K562 (cell line): ENCODE results near the gene ITPR1. TPM values are rescaled to one million over a fixed set of nuclear protein-coding genes. Genes with fewer than 3 reads are reported as not detected.

Experiments used
- ATAC-seq: fragments of 200-7000 bp; cut with Tn5 transposase; 3 replicates; pipeline ENCODE4 v1.9.1; 2020; ENCODE audit warnings: moderate library complexity
- BruUV-seq: library from RNA; stranded (reverse); fragments of 400-500 nt; replicated peaks from 2 replicates; lab custom pipeline; 2021; lab: Mats Ljungman, UMichigan
- CTCF ChIA-PET: fragments of 300-600 bp; formaldehyde crosslinking; extraction: SDS; loops from one replicate; lab custom pipeline; 2021; ENCODE audit warnings: low intra/inter-chr PET ratio; lab: Yijun Ruan, JAX
- POLR2A ChIA-PET: fragments of 300-600, 350-650 bp; sonication (Branson Sonifier 250); formaldehyde crosslinking; extraction: SDS; loops from one replicate; lab custom pipeline; 2021; ENCODE audit warnings: antibody characterized with exemption, inconsistent platforms; lab: Yijun Ruan, JAX
- DNase-seq, 4 experiments: peaks; one replicate each; pipeline versions ENCODE4 v3.0.0 to v3.0.0-alpha.2; 2011 to 2018; ENCODE audit warnings: low spot score in 3 of 4, mixed read lengths in 3 of 4; ENCODE audit errors: extremely low read depth in 1 of 4
- FAIRE-seq: peaks from 2 replicates; lab custom pipeline; 2011; peaks lifted over from hg19 to GRCh38; lab: Jason Lieb, UNC
- H2AFZ ChIP-seq: 2 replicates; pipeline ENCODE4 v1.6.0; 2011; ENCODE audit warnings: low read depth, low read length, control low read depth, inconsistent platforms
- H3K27ac ChIP-seq: fragments of 200-600 bp; 3 replicates; pipeline ENCODE4 v1.8.0; 2011; ENCODE audit warnings: low read depth, mild to moderate bottlenecking, control low read depth, inconsistent platforms, low read length, moderate library complexity, mixed read lengths; ENCODE audit errors: extremely low read depth
- H3K27me3 ChIP-seq, 2 experiments: fragments of 300-600 bp in 1 of 2; 2 replicates in 1 of 2; 3 replicates in 1 of 2; pipeline versions ENCODE4 v1.6.0 to v1.8.0; 2011; ENCODE audit warnings: inconsistent platforms in 2 of 2, low read length in 2 of 2, mild to moderate bottlenecking in 1 of 2, mixed read lengths in 1 of 2, moderate library complexity in 1 of 2; ENCODE audit not compliant: control insufficient read depth in 2 of 2, insufficient read depth in 2 of 2
- H3K36me3 ChIP-seq: fragments of 300-600 bp; 3 replicates; pipeline ENCODE4 v1.8.0; 2011; ENCODE audit warnings: mild to moderate bottlenecking, low read length, inconsistent platforms; ENCODE audit not compliant: control insufficient read depth, insufficient read depth
- H3K4me1 ChIP-seq, 2 experiments: fragments of 200-600 bp in 1 of 2; replicated peaks in 1 of 2; 2 replicates in 1 of 2; 3 replicates in 1 of 2; pipeline versions ENCODE4 v1.5.1 to v1.8.0; 2011; ENCODE audit warnings: inconsistent platforms in 2 of 2, low read length in 2 of 2, mild to moderate bottlenecking in 1 of 2, mixed read lengths in 1 of 2, moderate library complexity in 1 of 2; ENCODE audit not compliant: control insufficient read depth in 2 of 2, insufficient read depth in 2 of 2
- H3K4me2 ChIP-seq: 2 replicates; pipeline ENCODE4 v1.6.1; 2011; ENCODE audit warnings: low read length, control low read depth, inconsistent platforms, mixed read lengths; ENCODE audit not compliant: insufficient read depth
- H3K4me3 ChIP-seq: fragments of 200-600 bp; sonication (generic), shearing (Covaris generic); 2 replicates; pipeline ENCODE4 v1.5.1; 2016; ENCODE audit warnings: control low read depth, inconsistent platforms
- H3K79me2 ChIP-seq: fragments of 200-600 bp; 3 replicates; pipeline ENCODE4 v1.8.0; 2011; ENCODE audit warnings: low read length, inconsistent platforms; ENCODE audit not compliant: control insufficient read depth, insufficient read depth
- H3K9ac ChIP-seq, 2 experiments: 2 replicates each; pipeline versions ENCODE4 v1.6.0 to v1.6.1; 2011; ENCODE audit warnings: low read depth in 2 of 2, low read length in 2 of 2, control low read depth in 1 of 2, inconsistent platforms in 1 of 2, mild to moderate bottlenecking in 1 of 2, mixed read lengths in 1 of 2; ENCODE audit not compliant: insufficient read depth in 1 of 2
- H3K9me1 ChIP-seq: one replicate; pipeline ENCODE4 v1.6.0; 2011; ENCODE audit warnings: inconsistent platforms, mild to moderate bottlenecking, low read length, moderate library complexity; ENCODE audit not compliant: control insufficient read depth, insufficient read depth
- H3K9me3 ChIP-seq: replicated peaks from 2 replicates; pipeline ENCODE4 v1.5.1; 2011; ENCODE audit warnings: low read depth, low read length, inconsistent platforms; ENCODE audit not compliant: control insufficient read depth, insufficient read depth
- H4K20me1 ChIP-seq: replicated peaks from 2 replicates; pipeline ENCODE4 v1.6.1; 2011; ENCODE audit warnings: low read length, inconsistent platforms, mixed read lengths; ENCODE audit not compliant: control insufficient read depth, insufficient read depth
- BRF2 ChIP-seq: IDR thresholded peaks from 3 replicates; pipeline ENCODE4 v1.6.1; 2011; ENCODE audit warnings: borderline replicate concordance, mild to moderate bottlenecking; ENCODE audit not compliant: insufficient read length, insufficient read depth
- DLX4 ChIP-seq: fragments of 250-450 bp; sonication (Bioruptor Pico); IDR thresholded peaks from 2 replicates; pipeline ENCODE4 v1.6.1; 2021; ENCODE audit warnings: mild to moderate bottlenecking
- ETV1 ChIP-seq: fragments of 450-650 bp; conservative IDR thresholded peaks from 2 replicates; pipeline ENCODE4 v1.6.1; 2016; ENCODE audit warnings: missing genetic modification characterization, control low read depth, low read depth, missing compliant biosample characterization
- GATAD2B ChIP-seq: fragments of 450-650 bp; IDR thresholded peaks from 2 replicates; pipeline ENCODE4 v1.6.1; 2017; ENCODE audit warnings: mild to moderate bottlenecking, borderline replicate concordance
- NFYB ChIP-seq: IDR thresholded peaks from 2 replicates; pipeline ENCODE4 v1.6.1; 2011; ENCODE audit warnings: mild to moderate bottlenecking, moderate library complexity; ENCODE audit not compliant: insufficient read length; ENCODE audit errors: extremely low read depth
- POLR2B ChIP-seq: fragments of 450-650 bp; IDR thresholded peaks from 2 replicates; pipeline ENCODE4 v1.6.1; 2018; ENCODE audit warnings: low read depth; ENCODE audit not compliant: partially characterized antibody
- SNAPC5 ChIP-seq: fragments of 250-450 bp; sonication (Bioruptor Pico); IDR thresholded peaks from 2 replicates; pipeline ENCODE4 v1.8.0; 2021; ENCODE audit warnings: moderate library complexity, mild to moderate bottlenecking, inconsistent platforms
- SREBF2 ChIP-seq: sonication (generic); formaldehyde crosslinking; IDR thresholded peaks from 2 replicates; pipeline ENCODE4 v1.4.0; 2020; ENCODE audit warnings: mild to moderate bottlenecking, missing genetic modification reagents
- TCF3 ChIP-seq: sonication (generic); formaldehyde crosslinking; IDR thresholded peaks from 2 replicates; pipeline ENCODE4 v1.4.0; 2020; ENCODE audit warnings: mild to moderate bottlenecking, missing genetic modification reagents
- TRIM28 ChIP-seq: fragments of 450-650 bp; IDR thresholded peaks from 2 replicates; pipeline ENCODE4 v1.6.1; 2017
- ZBTB11 ChIP-seq, 3 experiments: fragments of 200-800 bp in 1 of 3; fragments of 250-450 bp in 1 of 3; fragments of 450-650 bp in 1 of 3; sonication (Bioruptor Pico) in 1 of 3; sonication (Bioruptor generic) in 1 of 3; formaldehyde crosslinking in 1 of 3; IDR thresholded peaks; 2 replicates each; pipeline versions ENCODE4 v1.6.1 to v1.8.0; 2016 to 2022; ENCODE audit warnings: mild to moderate bottlenecking in 2 of 3, missing genetic modification characterization in 2 of 3, missing compliant biosample characterization in 1 of 3, moderate library complexity in 1 of 3
- ZNF224 ChIP-seq: sonication (generic); formaldehyde crosslinking; IDR thresholded peaks from 2 replicates; pipeline ENCODE4 v1.8.0; 2022; ENCODE audit warnings: mild to moderate bottlenecking, missing genetic modification reagents
- ZNF395 ChIP-seq: fragments of 200-800 bp; sonication (Bioruptor generic); IDR thresholded peaks from 2 replicates; pipeline ENCODE4 v1.6.1; 2017; ENCODE audit warnings: missing genetic modification characterization, missing compliant biosample characterization
- ZNF512 ChIP-seq: IDR thresholded peaks from 2 replicates; pipeline ENCODE4 v1.6.1; 2016; ENCODE audit warnings: missing genetic modification characterization, missing compliant biosample characterization
- WGBS: fragments of 100-300 bp; shearing (Covaris generic); methylation state at CpG from one replicate; pipeline ENCODE4 v1.1.6; 2016; ENCODE audit warnings: low coverage, mixed read lengths; ENCODE audit not compliant: insufficient coverage; ENCODE audit errors: missing lambda C conversion rate; 5-methylcytosine and 5-hydroxymethylcytosine counted together
- in situ Hi-C: fragments of 300-500 bp; cut with MboI; formaldehyde crosslinking; loops from 4 replicates; pipeline ENCODE4 v1.15.0; 2018; ENCODE audit warnings: inconsistent platforms, mixed read lengths
- intact Hi-C: fragments of 100-400 bp; cut with micrococcal nuclease; formaldehyde crosslinking; loops from 2 replicates; pipeline ENCODE4 v1.14.2; 2022
- polyA plus RNA-seq, 8 experiments: library from polyadenylated mRNA; depleted of rRNA in 4 of 8; stranded (reverse) in 5 of 8; unstranded in 3 of 8; fragments of >200 nt; fragmentation: Nextera tagmentation in 2 of 8; fragmentation: Illumina TruSeq in 1 of 8; extraction: Ambion mirVana in 2 of 8; extraction: Trizol in 1 of 8; gene quantifications; 2 replicates each; pipeline versions ENCODE4 v1.2.1 to v1.2.3, GENCODE V29; 2011 to 2014; ENCODE audit warnings: inconsistent platforms in 1 of 8, missing spikeins in 1 of 8
- total RNA-seq, 7 experiments: library from RNA; depleted of rRNA in 6 of 7; stranded (reverse); fragments of >200 nt in 6 of 7; fragmentation: Illumina TruSeq in 2 of 7; extraction: Trizol in 2 of 7; gene quantifications; 2 replicates each; pipeline versions ENCODE4 v1.2.1 to v1.2.3, GENCODE V29; 2011 to 2021; ENCODE audit warnings: low replicate concordance in 1 of 7

ITPR1 gene
- total and polyA plus RNA-seq, 9 of the 15 experiments (the other 6 are each of a cell fraction or from before 2014, with no cell fraction given), result 22.4 to 40.0 (median 27.4) TPM

- H3K9ac ChIP-seq, result no peak overlapping the region
- BruUV-seq, result TSS peak; percentile 18
- POLR2A ChIA-PET, result interaction anchor here (1.2 to 1.4 kb wide), 3 partner anchors 9 to 323 kb away, joined by 3 to 4 read pairs (median 3); no protein-coding TSS in a partner anchor
- H3K4me1 ChIP-seq, result no peaks in the 10 kb centered on the region
- no peak for ATAC-seq
- peaks cover 18% of the 10 kb centered on the region; the same call in 2 of the 3 replicates for H3K36me3 ChIP-seq
- intact Hi-C loops, result no loop called here
- CTCF ChIA-PET, result interaction anchor here (0.7 kb wide), 1 partner anchor 37 kb away, joined by 3 read pairs; no protein-coding TSS in a partner anchor
- no peaks in the 10 kb centered on the region for H3K79me2 ChIP-seq
- no peak overlapping the region for H3K27ac ChIP-seq
- H3K4me3 ChIP-seq, result no peak overlapping the region
- H3K27me3 ChIP-seq, result no peaks in the 10 kb centered on the region
- H4K20me1 ChIP-seq, result no peaks in the 10 kb centered on the region
- 49% methylated on average over 2 of the region's 2 CpGs for WGBS
- H3K9me1 ChIP-seq, result no peaks in the 10 kb centered on the region
- no peaks in the 10 kb centered on the region for H3K9me3 ChIP-seq
- DNase-seq, result no peak
- no peak overlapping the region for H3K4me2 ChIP-seq
- no peak for FAIRE-seq
- in situ Hi-C loops, result no loop called here
- H2AFZ ChIP-seq, result no peak overlapping the region
- TF ChIP-seq NFYB (no peak), ETV1 (tag) (no peak), TRIM28 (no peak), GATAD2B (no peak), SNAPC5 (CRISPR knock-in tag) (no peak), ZBTB11 (CRISPR knock-in tag; IDR thresholded peaks at IDR 0.05) (no peak), POLR2B (no peak), ZNF395 (no peak), DLX4 (CRISPR knock-in tag) (no peak), SREBF2 (CRISPR knock-in tag) (no peak), TCF3 (CRISPR knock-in tag) (no peak), ZNF224 (CRISPR knock-in tag) (no peak), BRF2 (no peak), ZNF512 (tag) (no peak)
Measured at GRCh38 chr3:4674216-4674615, 181.1 kb downstream of the ITPR1 start.
